Prostate gland (tissue), 2 donors: ENCODE measurements around the gene IMMT. TPM values are rescaled to one million over a fixed set of nuclear protein-coding genes. Genes with fewer than 3 reads are reported as not detected.

Experiments
- DNase-seq: peaks from one replicate; pipeline ENCODE4 v3.0.0-alpha.2; 2019; ENCODE audit warnings: low spot score
- H3K27ac ChIP-seq, 2 donors: fragments of 200-600 bp; sonication (generic); 2 replicates each; pipeline ENCODE4 v1.5.1; 2017 to 2019
- H3K27me3 ChIP-seq: fragments of 200-600 bp; sonication (generic); replicated peaks from 2 replicates; pipeline ENCODE4 v1.5.1; 2019; ENCODE audit not compliant: insufficient read depth
- H3K36me3 ChIP-seq, 2 donors: fragments of 200-600 bp; sonication (generic); 1 replicate in 1 of 2; 2 replicates in 1 of 2; pipeline versions ENCODE4 v1.5.1 to v1.8.1; 2017 to 2019
- H3K4me1 ChIP-seq: fragments of 200-600 bp; sonication (generic); replicated peaks from 2 replicates; pipeline ENCODE4 v1.5.1; 2019
- H3K4me3 ChIP-seq, 2 donors: fragments of 200-600 bp; sonication (generic); 2 replicates each; pipeline ENCODE4 v1.5.1; 2017 to 2019
- H3K9me3 ChIP-seq: fragments of 200-600 bp; sonication (generic); 2 replicates; pipeline ENCODE4 v1.5.1; 2017
- POLR2A ChIP-seq: fragments of 450-650 bp; IDR thresholded peaks from one replicate; pipeline ENCODE4 v1.6.1; 2016; ENCODE audit warnings: antibody characterized with exemption, mild to moderate bottlenecking
- POLR2AphosphoS5 ChIP-seq: sonication (generic); formaldehyde crosslinking; IDR thresholded peaks from one replicate; pipeline ENCODE4 v1.6.1; 2017; ENCODE audit warnings: antibody characterized with exemption
- WGBS: methylation state at CpG from one replicate; pipeline ENCODE4 v1.1.5; 2018; 5-methylcytosine and 5-hydroxymethylcytosine counted together
- intact Hi-C: fragments of 100-400 bp; cut with DNase I; formaldehyde crosslinking; loops from one replicate; pipeline ENCODE4 v1.14.2; 2022
- total RNA-seq, 2 donors: library from RNA; depleted of rRNA; stranded (reverse); fragments of >200 nt; gene quantifications; one replicate each; pipeline ENCODE4 v1.1.0, GENCODE V29; 2016
- TF ChIP-seq, protein P1 (sequence below), 4 experiments: fragments of 200-600 bp in 2 of 4; fragments of 450-650 bp in 2 of 4; sonication (generic) in 2 of 4; IDR thresholded peaks; 1 replicate in 3 of 4; 2 replicates in 1 of 4; pipeline ENCODE4 v1.5.1; 2016 to 2019; ENCODE audit warnings: antibody characterized with exemption in 4 of 4, mild to moderate bottlenecking in 2 of 4, moderate library complexity in 2 of 4

IMMT gene
- total RNA-seq, 2 donors from 2014 or later: 32.6 to 52.5 TPM

DNA sequence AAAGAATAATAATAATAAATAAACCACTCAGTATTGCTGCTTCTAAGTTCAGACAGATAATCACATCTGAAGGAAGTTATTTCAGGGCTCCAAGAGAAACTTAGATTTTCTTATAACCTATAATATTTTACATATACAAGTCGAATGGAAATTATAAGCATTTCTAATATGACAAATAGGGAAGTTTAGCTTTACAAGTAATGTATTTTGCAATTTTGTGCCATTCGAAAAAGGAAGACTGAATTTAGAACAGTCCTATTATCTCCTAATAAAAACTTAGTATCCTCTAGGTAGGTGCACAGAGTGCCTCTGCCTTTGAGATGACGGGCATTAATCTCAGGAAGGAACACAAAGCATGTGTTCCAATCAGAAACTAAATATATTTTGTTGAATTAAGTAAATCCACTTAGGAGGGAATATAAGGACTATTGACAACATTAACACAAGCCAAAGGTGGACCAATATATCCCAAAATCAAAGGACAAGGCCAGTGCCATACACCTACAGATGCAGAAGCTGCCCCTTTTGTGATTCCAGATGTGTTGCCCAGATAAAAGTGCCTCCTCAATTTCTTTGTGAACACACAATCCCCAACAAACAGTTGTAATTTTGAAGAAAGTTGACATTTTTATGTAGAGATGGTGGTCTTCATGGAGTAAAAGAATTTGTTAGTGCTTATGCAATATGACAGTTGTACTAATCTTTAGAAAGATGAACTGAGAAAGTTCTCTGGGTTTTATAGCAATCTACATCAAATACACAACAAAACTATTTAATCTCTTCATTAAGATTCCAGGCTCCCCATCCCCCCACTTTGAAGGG lies 52.6 kb downstream of the IMMT start:
- Histone ChIP-seq H3K36me3 (peaks cover 5 to 21% of the 10 kb centered on the region in 2 donors), H3K9me3 (no peaks in the 10 kb centered on the region), H3K27ac (no peak overlapping the region), H3K27me3 (no peaks in the 10 kb centered on the region), H3K4me3 (no peak overlapping the region), H3K4me1 (no peaks in the 10 kb centered on the region)
- DNase-seq: no peak
- WGBS: 60% methylated on average over 3 of the region's 3 CpGs
- TF ChIP-seq, protein P1, sequence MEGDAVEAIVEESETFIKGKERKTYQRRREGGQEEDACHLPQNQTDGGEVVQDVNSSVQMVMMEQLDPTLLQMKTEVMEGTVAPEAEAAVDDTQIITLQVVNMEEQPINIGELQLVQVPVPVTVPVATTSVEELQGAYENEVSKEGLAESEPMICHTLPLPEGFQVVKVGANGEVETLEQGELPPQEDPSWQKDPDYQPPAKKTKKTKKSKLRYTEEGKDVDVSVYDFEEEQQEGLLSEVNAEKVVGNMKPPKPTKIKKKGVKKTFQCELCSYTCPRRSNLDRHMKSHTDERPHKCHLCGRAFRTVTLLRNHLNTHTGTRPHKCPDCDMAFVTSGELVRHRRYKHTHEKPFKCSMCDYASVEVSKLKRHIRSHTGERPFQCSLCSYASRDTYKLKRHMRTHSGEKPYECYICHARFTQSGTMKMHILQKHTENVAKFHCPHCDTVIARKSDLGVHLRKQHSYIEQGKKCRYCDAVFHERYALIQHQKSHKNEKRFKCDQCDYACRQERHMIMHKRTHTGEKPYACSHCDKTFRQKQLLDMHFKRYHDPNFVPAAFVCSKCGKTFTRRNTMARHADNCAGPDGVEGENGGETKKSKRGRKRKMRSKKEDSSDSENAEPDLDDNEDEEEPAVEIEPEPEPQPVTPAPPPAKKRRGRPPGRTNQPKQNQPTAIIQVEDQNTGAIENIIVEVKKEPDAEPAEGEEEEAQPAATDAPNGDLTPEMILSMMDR (IDR thresholded peaks at IDR 0.05): no peak
- TF ChIP-seq POLR2AphosphoS5 (no peak), POLR2A (no peak)
- intact Hi-C loops: no loop called here

DNA sequence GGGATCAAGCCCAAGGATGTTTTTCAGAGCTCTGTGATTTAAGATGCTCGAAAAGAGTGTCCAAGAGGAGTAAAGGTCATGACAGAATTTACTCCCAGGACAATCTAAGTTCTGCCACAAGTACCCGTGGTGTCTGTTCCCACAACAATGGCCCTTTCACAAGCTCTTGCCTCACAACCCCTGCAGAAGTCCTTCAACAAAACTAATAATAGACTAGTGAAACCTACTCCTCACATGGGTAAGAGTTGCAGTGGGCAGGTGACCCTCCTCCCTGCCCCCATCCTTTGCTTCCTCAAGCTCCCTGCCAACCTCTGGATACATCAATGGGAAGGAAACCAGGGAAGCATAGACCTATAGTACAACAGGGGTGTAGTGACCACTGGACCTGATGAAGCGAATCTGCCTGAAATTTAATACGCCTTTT lies 54.3 kb downstream of the IMMT start:
- Histone ChIP-seq H3K36me3 (peaks cover 7 to 19% of the 10 kb centered on the region in 2 donors), H3K9me3 (no peaks in the 10 kb centered on the region), H3K27ac (no peak overlapping the region), H3K4me1 (no peaks in the 10 kb centered on the region), H3K4me3 (no peak overlapping the region), H3K27me3 (no peaks in the 10 kb centered on the region)
- intact Hi-C loops: no loop called here
- TF ChIP-seq, protein P1 (IDR thresholded peaks at IDR 0.05): no peak
- TF ChIP-seq POLR2AphosphoS5: no peak
- no peak for TF ChIP-seq POLR2A
- DNase-seq: no peak
- WGBS: 72% methylated on average over 4 of the region's 4 CpGs

DNA sequence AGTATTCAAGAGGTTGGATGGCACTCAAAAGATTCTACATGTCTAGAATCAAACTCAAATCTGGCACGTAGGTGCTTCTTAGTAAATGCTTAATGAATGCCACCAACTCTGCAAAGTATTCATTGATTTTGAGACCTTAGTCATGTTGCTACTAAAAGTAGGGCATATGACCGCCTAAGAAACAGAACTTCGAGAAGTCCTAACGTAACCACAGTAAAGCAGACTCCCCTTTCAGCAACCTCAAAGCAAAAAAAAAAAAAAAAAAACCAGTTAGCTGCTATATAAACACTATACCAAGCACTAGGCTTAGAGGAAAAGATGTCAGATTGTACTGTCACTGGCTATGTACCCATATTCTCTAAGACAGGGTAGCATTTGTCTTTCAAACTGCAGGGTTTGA lies 55.3 kb downstream of the IMMT start:
- Histone ChIP-seq H3K4me3 (no peak overlapping the region), H3K36me3 (peaks cover 7 to 24% of the 10 kb centered on the region in 2 donors), H3K27ac (no peak overlapping the region), H3K9me3 (no peaks in the 10 kb centered on the region), H3K27me3 (no peaks in the 10 kb centered on the region), H3K4me1 (no peaks in the 10 kb centered on the region)
- 91% methylated on average over 4 of the region's 4 CpGs for WGBS
- intact Hi-C loops: no loop called here
- DNase-seq: no peak
- TF ChIP-seq, protein P1 (IDR thresholded peaks at IDR 0.05): no peak
- TF ChIP-seq POLR2AphosphoS5 (no peak), POLR2A (no peak)

DNA sequence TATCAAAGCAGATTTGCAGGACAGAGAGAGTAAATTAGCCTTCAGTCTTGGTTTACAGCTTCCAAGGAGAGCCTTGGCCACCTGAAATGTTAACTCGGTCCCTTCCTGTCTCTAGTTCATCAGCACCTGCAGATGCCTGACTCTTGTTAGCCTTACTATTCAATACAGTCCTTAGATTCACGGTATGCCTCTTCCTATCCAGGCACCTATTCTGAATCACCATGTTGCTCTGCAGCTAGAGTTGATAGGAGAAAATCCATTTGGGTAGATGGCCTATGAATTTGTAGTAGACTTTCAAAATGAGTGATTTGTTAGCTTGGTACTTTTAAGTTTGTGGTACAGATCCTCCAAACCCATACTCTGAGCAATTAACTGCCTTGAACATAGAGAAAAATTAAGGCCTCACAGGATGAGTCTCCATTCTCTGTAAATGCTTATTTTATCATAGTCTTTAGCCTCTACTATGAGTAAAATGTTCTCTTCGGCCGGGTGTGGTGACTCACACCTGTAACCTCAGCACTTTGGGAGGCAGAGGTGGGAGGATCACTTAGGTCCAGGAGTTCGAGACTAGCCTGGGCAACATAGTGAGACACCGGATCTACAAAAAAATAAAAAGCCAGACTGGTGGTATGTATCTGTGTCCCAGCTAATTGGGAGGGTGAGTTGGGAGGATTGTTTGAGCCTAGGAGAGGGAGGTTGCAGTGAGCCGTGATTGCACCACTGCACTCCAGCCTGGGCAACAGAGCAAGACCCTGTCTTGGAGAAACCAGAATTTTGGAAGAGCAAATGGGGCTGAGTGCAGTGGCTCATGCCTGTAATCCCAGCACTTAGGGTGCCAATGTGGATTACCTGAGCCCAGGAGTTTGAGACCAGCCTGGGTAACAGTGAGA lies 56.3 kb downstream of the IMMT start:
- no peaks in the 10 kb centered on the region for H3K9me3 ChIP-seq
- H3K4me3 ChIP-seq: no peak overlapping the region
- TF ChIP-seq, protein P1 (IDR thresholded peaks at IDR 0.05): no peak
- TF ChIP-seq POLR2A (no peak), POLR2AphosphoS5 (no peak)
- intact Hi-C loops: no loop called here
- no peaks in the 10 kb centered on the region for H3K27me3 ChIP-seq
- H3K4me1 ChIP-seq: no peaks in the 10 kb centered on the region
- H3K27ac ChIP-seq: no peak overlapping the region
- WGBS: 97% methylated on average over 7 of the region's 7 CpGs
- peaks cover 11 to 24% of the 10 kb centered on the region in 2 donors for H3K36me3 ChIP-seq
- DNase-seq: no peak
